ENCODE results near the gene DIS3L. TPM values are rescaled to one million over a fixed set of nuclear protein-coding genes. Genes with fewer than 3 reads are reported as not detected.
"Not testable (repeated sequence)": the region's sequence is repeated elsewhere in the genome, so short reads cannot be mapped to it uniquely, and the experiment has no call there.

The DIS3L gene
- total RNA-seq, 1 experiment from 2014 or later: 32.9 TPM

GRCh38 chr15:66378814-66379430, 85.6 kb downstream of the DIS3L start:
- Mint-ChIP-seq H3K4me1 (no peaks in the 10 kb centered on the region), H3K9me3 (peaks cover 10% of the 10 kb centered on the region), H3K27ac (0 out of 2 replicates have a peak overlapping the region, but pooled peaks have one; percentile 36), H3K36me3 (peaks cover 7% of the 10 kb centered on the region; the same call in 1 of the 2 replicates), H3K4me3 (no peak overlapping the region), H3K27me3 (ENCODE audit: low read depth) (no peaks in the 10 kb centered on the region; the same call in 1 of the 2 replicates)
- POLR2A ChIA-PET: no interaction called here
- ATAC-seq: no peak
- TF ChIP-seq NFYB (CRISPR knock-in tag; conservative IDR thresholded peaks at IDR 0.05; ENCODE audit: low read depth): no peak
- TF ChIP-seq JUN (CRISPR knock-in tag; IDR thresholded peaks at IDR 0.05): no peak
- TF ChIP-seq SP1 (CRISPR knock-in tag; conservative IDR thresholded peaks at IDR 0.05): no peak
- TF ChIP-seq KAT7 (CRISPR knock-in tag; IDR thresholded peaks at IDR 0.05; ENCODE audit: borderline replicate concordance): no peak
- no peak for TF ChIP-seq STAT6 (CRISPR knock-in tag; conservative IDR thresholded peaks at IDR 0.05; ENCODE audit: low read depth)
- no peak for TF ChIP-seq TEAD4 (CRISPR knock-in tag; IDR thresholded peaks at IDR 0.05)
- no peak for TF ChIP-seq IRF1 (CRISPR knock-in tag; IDR thresholded peaks at IDR 0.05)
- no peak for TF ChIP-seq JAZF1 (CRISPR knock-in tag; IDR thresholded peaks at IDR 0.05)
- TF ChIP-seq ZNF219 (CRISPR knock-in tag; IDR thresholded peaks at IDR 0.05; ENCODE audit: borderline replicate concordance): no peak
- TF ChIP-seq ATF6 (CRISPR knock-in tag; IDR thresholded peaks at IDR 0.05): no peak
- no peak for TF ChIP-seq ZNF512 (CRISPR knock-in tag; IDR thresholded peaks at IDR 0.05; ENCODE audit: borderline replicate concordance)
- no peak for TF ChIP-seq TP53 (CRISPR knock-in tag; IDR thresholded peaks at IDR 0.05)
- no peak for TF ChIP-seq E2F4 (CRISPR knock-in tag; IDR thresholded peaks at IDR 0.05; ENCODE audit: borderline replicate concordance, low read depth)
- TF ChIP-seq SMAD3 (CRISPR knock-in tag; IDR thresholded peaks at IDR 0.05; ENCODE audit: borderline replicate concordance): no peak
- no peak for TF ChIP-seq ZBTB21 (CRISPR knock-in tag; IDR thresholded peaks at IDR 0.05; ENCODE audit: borderline replicate concordance)
- CTCF ChIA-PET: no interaction called here
- no peak for DNase-seq (ENCODE audit: low spot score)

- H3K36me3 Mint-ChIP-seq; DNase-seq (ENCODE audit: low spot score); H3K9me3 Mint-ChIP-seq; H3K27ac Mint-ChIP-seq; ATAC-seq; H3K4me3 Mint-ChIP-seq; H3K4me1 Mint-ChIP-seq; H3K27me3 Mint-ChIP-seq (ENCODE audit: low read depth); POLR2A ChIA-PET; CTCF ChIA-PET: not testable (repeated sequence)
Measured at GRCh38 chr15:66381376-66381775, 88.0 kb downstream of the DIS3L start.

Other genes starting within 250 kb of the DIS3L start
- 2.7 to 3.3 TPM (median 2.7 TPM) in 3 replicates for gene MEGF11, start 39.8 kb upstream of the DIS3L start, total RNA-seq (2021)
- 17.6 to 22.2 TPM (median 19.2 TPM) in 3 replicates for gene TIPIN, start 63.1 kb downstream of the DIS3L start, total RNA-seq (2021)
- 89.5 to 93.0 TPM (median 90.4 TPM) in 3 replicates for gene MAP2K1, start 93.3 kb downstream of the DIS3L start, total RNA-seq (2021)
- 21.1 to 28.7 TPM (median 24.0 TPM) in 3 replicates for gene SNAPC5, start 204.2 kb downstream of the DIS3L start, total RNA-seq (2021)
- 3,648 to 4,125 TPM (median 4,060 TPM) in 3 replicates for gene RPL4, start 211.3 kb downstream of the DIS3L start, total RNA-seq (2021)
- 41.1 to 50.2 TPM (median 46.6 TPM) in 3 replicates for gene ZWILCH, start 211.8 kb downstream of the DIS3L start, total RNA-seq (2021)